Cardiac muscle cell (in vitro differentiated cells and primary cell): Measurements from ENCODE around the gene DSTYK. TPM values are rescaled to one million over a fixed set of nuclear protein-coding genes. Genes with fewer than 3 reads are reported as not detected.

Experiments used
- DNase-seq, 2 donors: peaks; one replicate each; pipeline versions ENCODE4 v3.0.0 to v3.0.0-alpha.2; 2010 to 2017; ENCODE audit warnings: low read depth in 1 of 2, low spot score in 1 of 2
- H3K27ac ChIP-seq: fragments of 200-600 bp; sonication (generic); 2 replicates; pipeline ENCODE4 v1.5.1; 2016
- H3K27me3 ChIP-seq: fragments of 200-600 bp; sonication (generic); 2 replicates; pipeline ENCODE4 v1.6.0; 2016; ENCODE audit warnings: control low read depth
- H3K36me3 ChIP-seq: fragments of 200-600 bp; sonication (generic); 2 replicates; pipeline ENCODE4 v1.5.1; 2016; ENCODE audit warnings: control low read depth
- H3K4me1 ChIP-seq: fragments of 200-600 bp; sonication (generic); 2 replicates; pipeline ENCODE4 v1.8.1; 2017; ENCODE audit warnings: low read depth, mild to moderate bottlenecking, mixed run types
- H3K4me3 ChIP-seq: fragments of 200-600 bp; sonication (generic); 2 replicates; pipeline ENCODE4 v1.5.1; 2016; ENCODE audit warnings: mild to moderate bottlenecking
- H3K9me3 ChIP-seq: fragments of 200-600 bp; sonication (generic); 2 replicates; pipeline ENCODE4 v1.5.1; 2017; ENCODE audit warnings: low read depth, mild to moderate bottlenecking, control low read depth
- polyA plus RNA-seq: library from polyadenylated mRNA; unstranded; fragments of >200 nt; fragmentation: Nextera tagmentation; extraction: Ambion mirVana; gene quantifications from 2 replicates; pipeline ENCODE4 v1.2.1, GENCODE V29; 2016
- total RNA-seq: library from RNA; depleted of rRNA; stranded (reverse); fragments of >200 nt; gene quantifications from 2 replicates; pipeline ENCODE4 v1.2.3, GENCODE V29; 2016
- TF ChIP-seq, protein P1 (sequence below): IDR thresholded peaks from 2 replicates; pipeline ENCODE4 v1.5.1; 2012; ENCODE audit warnings: low read depth, mild to moderate bottlenecking, low read length

DSTYK gene
- total and polyA plus RNA-seq, 2 experiments from 2014 or later: 7.8 to 13.5 TPM

DNA sequence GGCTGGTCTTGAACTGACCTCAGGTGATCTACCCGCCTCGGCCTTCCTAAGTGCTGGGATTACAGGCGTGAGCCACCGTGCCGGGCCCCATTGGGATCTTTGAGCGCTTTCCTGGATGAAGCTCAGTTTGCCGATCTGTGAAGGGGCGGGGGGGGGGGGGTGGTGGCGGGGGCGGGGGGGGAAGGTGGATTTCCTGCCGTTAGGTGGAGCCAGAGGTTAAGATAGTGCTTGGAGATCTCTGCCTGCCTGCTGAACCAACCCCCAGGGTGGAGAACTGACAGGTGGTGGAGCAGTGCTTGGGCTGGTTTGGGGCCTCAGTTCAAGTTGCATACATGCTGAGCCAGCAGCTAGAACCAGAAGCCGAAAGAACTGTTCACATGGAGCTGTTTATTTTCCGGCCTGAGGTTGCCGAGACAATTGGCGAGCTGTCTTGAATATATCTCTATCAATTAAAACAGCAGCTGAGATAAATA lies 17.9 kb upstream of the DSTYK start:
- H3K27me3 ChIP-seq: peaks cover 34% of the 10 kb centered on the region
- no peaks in the 10 kb centered on the region for H3K4me1 ChIP-seq
- TF ChIP-seq, protein P1, sequence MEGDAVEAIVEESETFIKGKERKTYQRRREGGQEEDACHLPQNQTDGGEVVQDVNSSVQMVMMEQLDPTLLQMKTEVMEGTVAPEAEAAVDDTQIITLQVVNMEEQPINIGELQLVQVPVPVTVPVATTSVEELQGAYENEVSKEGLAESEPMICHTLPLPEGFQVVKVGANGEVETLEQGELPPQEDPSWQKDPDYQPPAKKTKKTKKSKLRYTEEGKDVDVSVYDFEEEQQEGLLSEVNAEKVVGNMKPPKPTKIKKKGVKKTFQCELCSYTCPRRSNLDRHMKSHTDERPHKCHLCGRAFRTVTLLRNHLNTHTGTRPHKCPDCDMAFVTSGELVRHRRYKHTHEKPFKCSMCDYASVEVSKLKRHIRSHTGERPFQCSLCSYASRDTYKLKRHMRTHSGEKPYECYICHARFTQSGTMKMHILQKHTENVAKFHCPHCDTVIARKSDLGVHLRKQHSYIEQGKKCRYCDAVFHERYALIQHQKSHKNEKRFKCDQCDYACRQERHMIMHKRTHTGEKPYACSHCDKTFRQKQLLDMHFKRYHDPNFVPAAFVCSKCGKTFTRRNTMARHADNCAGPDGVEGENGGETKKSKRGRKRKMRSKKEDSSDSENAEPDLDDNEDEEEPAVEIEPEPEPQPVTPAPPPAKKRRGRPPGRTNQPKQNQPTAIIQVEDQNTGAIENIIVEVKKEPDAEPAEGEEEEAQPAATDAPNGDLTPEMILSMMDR: no peak
- H3K36me3 ChIP-seq: no peaks in the 10 kb centered on the region
- no peaks in the 10 kb centered on the region for H3K9me3 ChIP-seq
- peak; percentile 40 to 59 for DNase-seq
- peak overlapping the region; percentile 54 for H3K4me3 ChIP-seq
- no peak overlapping the region for H3K27ac ChIP-seq

DNA sequence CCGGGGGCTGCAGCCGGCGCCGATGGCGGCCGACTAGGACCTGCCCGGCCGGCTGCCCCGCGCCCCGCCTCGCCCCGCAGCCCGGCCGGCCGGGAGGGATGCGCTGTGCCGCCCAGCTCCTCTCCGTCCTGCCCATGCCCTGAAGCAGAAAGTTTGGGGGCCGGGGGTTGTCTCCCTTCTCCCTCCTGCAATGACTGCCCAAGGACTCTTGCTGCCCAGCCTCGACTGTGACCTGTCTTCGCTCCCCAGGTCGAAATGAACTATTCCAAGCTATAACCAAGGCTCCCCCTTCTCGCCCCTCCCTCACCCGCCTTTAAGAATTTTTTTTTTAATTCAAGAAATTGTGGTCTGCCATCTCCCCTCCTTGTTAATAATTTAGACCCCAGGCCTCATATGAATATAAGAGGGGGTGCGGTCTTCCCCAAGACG lies 16.6 kb upstream of the DSTYK start:
- no peak for DNase-seq
- Histone ChIP-seq H3K36me3 (no peaks in the 10 kb centered on the region), H3K27me3 (peaks cover 34% of the 10 kb centered on the region), H3K27ac (no peak overlapping the region), H3K4me3 (peak overlapping the region; percentile 54), H3K4me1 (no peaks in the 10 kb centered on the region), H3K9me3 (no peaks in the 10 kb centered on the region)
- TF ChIP-seq, protein P1: no peak

GRCh38 chr1:205227584-205228013 lies 16.1 kb upstream of the DSTYK start, which contains the start of gene TMCC2:
Gene TMCC2 (plus strand): TSS chr1:205227946. CDS start chr1:205228565, 619 bp downstream.
- Histone ChIP-seq H3K27me3 (peaks cover 34% of the 10 kb centered on the region), H3K9me3 (no peaks in the 10 kb centered on the region), H3K4me1 (no peaks in the 10 kb centered on the region), H3K27ac (no peak within 1 kb of the TSS), H3K36me3 (no peaks in the 10 kb centered on the region), H3K4me3 (peak within 1 kb of the TSS; percentile 54)
- DNase-seq: peak; percentile 92 to 96
- TF ChIP-seq, protein P1: no peak

DNA sequence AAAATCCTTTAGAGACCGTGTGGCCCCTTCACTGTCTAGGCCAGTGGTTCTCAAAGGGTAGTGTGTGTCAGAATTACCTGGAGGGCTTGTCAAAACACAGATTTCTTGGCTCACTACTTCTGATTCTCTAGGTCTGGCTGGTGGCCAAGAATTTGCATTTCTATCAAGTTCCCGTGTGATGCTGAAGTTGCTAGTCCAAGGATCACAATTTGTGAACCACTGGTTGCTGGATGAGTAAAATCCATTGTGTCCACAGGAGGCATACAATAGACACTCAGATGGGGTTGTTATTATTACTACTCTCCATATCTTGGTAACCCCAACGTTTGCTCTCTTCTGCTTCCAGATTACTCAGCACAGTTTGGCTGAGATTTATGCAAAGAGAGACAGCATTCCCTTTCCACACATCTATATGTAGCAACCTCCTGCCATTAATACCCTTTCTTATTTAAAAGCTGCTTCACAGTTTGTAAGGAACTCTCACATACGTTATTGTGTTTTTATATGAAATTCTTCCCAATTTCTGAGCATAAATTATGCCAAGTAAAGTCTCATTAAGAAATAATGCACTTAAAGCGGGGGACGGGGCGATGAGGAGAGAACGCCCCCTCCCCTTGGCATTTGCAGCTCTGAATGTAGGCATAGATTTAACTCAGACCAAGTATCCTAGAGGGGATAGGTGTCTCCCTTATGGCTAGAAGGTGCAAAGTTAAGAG lies 15.5 kb upstream of the DSTYK start:
- no peak overlapping the region for H3K27ac ChIP-seq
- DNase-seq: peak in 1 of 2 donors; percentile 48
- TF ChIP-seq, protein P1: no peak
- peak overlapping the region; percentile 26 for H3K4me3 ChIP-seq
- no peaks in the 10 kb centered on the region for H3K4me1 ChIP-seq
- peaks cover 30% of the 10 kb centered on the region for H3K27me3 ChIP-seq
- no peaks in the 10 kb centered on the region for H3K36me3 ChIP-seq
- H3K9me3 ChIP-seq: no peaks in the 10 kb centered on the region

DNA sequence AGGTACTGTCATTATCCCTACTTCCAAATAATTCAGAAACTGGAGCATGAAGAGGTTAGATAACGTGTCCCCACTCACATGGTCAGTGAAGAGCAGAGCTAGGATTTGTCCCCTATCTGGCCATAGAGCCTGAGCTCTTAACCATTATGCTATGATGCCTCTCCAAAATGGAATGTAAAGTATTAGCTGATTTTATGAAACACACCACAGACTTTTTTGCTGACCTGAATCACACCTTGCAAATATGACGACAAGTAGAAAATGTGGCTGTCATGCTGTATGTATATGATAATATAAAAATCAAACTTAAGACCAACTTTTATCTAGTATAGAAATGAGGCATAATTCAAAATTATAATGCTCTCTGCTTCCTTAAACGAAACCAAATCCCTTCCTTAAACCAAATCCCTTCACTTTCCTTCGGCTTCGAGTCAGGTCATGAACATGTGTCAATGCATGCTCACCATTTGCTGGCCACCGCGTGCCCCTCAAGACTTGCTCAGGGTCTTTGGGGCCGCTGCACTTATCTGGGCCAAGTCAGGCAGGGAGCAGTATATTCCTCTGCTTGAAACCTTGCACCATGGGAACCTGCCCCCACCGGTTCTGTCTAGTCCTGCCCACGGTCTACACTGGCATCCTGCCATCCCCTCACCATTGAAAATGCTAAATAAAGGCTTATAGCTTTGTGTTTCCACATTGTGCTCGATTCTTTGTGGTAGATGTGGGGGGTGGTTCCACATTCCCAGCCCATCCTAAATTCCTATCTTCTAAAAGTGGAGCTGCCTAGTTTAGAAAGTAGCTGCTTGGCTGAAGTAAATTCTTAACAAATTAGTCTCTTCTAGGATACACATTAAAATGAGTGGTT lies 14.6 kb upstream of the DSTYK start:
- DNase-seq: no peak
- Histone ChIP-seq H3K4me3 (no peak overlapping the region), H3K4me1 (no peaks in the 10 kb centered on the region), H3K27me3 (peaks cover 29% of the 10 kb centered on the region), H3K27ac (no peak overlapping the region), H3K36me3 (no peaks in the 10 kb centered on the region), H3K9me3 (no peaks in the 10 kb centered on the region)
- TF ChIP-seq, protein P1: no peak
